DMS53 treated with DMSO at 0.1 percent for 48 hours (cell line): Measurements from ENCODE around the gene DCUN1D3.

Source experiments
- DNase-seq: peaks from one replicate; lab custom pipeline; 2025; ENCODE audit not compliant: unreplicated experiment; lab: John Stamatoyannopoulos, UW

Gene DCUN1D3

DNA sequence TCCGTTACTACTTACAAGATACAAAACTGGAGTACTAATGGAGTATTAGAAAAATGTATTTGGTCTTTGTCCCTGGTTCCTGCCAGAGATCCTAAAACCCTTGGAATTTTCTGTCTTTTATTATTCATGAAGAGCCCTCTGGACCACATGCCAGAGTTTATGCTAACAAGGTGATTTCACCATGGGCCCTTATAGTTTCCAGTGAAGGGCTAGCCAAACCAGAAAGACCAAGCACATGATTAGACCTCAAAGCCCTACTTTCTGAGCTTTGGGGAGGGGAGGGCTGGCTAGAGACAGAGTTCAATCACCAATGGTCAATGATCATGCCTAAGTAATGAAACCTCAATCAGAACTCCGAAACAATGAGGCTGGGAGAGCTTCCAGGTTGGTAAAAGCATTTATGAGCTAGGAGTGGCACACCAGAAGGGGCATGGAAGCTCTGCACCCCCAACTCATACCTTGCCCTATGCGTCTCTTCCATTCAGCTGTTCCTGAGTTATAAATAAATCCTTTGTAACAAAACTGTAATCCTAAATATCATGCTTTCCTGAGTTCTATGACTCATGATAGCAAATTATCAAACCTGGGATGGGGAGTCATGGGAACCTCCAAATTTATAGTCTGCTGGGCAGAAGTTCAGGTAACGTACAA, 10.4 kb downstream of the DCUN1D3 start:
- DNase-seq = no peak

DNA sequence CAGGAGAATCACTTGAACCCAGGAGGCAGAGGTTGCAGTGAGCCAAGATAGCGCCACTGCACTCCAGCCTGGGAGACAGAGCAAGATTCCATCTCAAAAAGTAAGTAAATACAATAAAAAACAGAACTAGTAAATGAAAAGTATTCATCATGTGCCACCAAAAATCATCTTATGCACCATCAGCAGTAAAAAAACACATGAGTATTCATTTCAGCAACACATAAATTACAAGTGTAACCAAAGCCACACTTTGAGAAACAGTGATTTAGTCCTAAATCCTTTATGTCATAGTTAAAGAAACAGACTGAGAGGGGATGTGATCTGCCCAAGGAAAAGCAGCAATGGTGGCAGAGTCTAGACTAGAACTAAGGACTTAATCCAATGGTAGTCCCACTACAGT, 13.0 kb downstream of the DCUN1D3 start:
- no peak for DNase-seq

- no peak for DNase-seq
These were observed 13.8 kb downstream of the DCUN1D3 start for GRCh38 chr16:20886320-20886719.

GRCh38 chr16:20884240-20884556, 16.0 kb downstream of the DCUN1D3 start:
- DNase-seq = no peak

DNA sequence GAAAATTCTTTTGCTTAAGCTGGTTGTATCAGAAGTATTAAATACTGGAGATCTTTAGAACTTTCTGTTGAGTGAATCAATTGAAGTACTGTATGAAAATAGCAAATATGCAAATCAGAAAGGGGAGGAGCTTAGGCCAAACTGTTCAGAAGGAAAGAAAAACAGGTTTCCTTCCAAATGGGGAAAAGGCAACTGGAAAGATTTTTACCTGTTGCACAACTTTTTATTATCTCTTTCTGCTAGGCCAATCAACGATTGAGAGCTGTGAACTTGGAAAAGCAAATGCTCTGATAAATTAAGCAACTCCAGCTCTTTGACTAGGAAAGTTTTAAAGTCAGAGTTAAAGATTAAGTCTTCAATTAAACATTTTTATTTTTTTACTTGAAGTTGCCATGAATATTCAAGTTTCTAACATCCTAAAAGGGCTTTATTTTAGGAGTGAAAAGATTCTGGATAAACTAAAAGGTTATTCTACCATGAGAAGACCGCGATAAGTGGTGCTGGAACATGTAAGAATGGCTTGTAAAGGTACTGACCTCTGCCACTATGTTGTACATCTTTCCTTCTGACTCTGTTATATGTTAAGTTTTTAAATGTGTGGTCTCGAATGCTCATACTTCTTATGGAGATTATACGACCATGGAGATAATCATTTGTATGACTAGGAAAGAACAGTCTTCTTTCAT, 16.5 kb downstream of the DCUN1D3 start:
- no peak for DNase-seq

- no peak for DNase-seq
These were observed 18.7 kb downstream of the DCUN1D3 start for GRCh38 chr16:20881503-20881878.

- no peak for DNase-seq
These were observed 19.2 kb downstream of the DCUN1D3 start for GRCh38 chr16:20880867-20881502.

GRCh38 chr16:20879175-20880040, 20.8 kb downstream of the DCUN1D3 start:
- no peak for DNase-seq

DNA sequence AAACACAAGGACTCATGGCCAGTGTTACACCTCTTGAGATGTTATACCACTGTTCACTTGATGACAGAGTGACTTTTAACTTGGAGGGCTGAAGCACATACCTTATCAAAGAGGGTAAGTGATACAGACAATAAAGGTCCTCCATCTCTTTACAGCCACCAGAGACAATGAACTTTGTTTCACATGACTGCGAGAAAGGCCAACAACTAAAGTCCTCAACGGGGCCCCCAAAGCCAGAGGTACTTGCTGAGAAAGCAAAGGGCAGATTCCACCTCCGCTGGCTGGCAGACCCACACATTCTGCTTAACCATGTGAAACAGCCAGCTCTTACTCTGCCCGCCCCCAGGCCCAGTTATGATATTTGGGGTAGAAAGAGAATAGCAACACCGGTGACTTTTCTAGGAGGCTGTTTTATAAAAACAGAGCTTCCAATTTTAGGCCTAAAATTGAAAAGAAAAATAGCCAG, 21.4 kb downstream of the DCUN1D3 start:
- DNase-seq = no peak

DNA sequence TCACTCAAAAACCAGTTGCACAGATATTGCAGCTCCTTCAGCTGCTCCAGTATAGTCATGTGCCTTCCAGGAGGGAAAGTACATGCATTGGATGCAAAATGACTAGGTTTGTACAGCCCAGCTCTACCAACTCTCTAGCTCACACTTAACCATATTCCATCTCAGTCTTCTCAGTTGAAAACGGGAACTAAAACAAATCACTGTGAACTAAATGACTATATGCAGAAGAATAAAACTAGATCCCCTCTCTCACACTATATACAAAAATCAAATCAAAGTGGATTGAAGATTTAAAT, 24.9 kb downstream of the DCUN1D3 start:
- no peak for DNase-seq

DNA sequence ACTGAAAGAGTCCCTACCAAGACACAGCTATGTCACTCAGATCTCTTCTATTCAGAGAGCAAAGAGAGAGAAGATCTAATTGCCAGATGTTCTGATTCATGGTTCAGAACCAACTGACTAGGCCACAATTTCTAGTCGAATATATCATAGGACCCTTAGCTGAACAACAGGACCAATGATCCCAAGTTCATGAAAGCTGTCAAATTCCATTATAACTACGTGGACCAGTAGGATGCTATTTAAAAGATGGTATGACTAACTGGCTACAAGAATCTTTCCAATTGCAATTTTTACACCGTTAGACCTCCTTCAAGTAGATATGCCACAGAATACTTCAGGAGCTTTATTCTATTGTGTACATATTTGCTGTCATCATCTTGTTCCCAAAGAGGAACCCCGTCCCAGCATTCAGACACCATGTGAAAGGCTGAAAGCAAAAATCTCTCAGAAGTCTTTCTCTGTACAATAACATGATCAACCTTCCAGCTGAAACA, 26.0 kb downstream of the DCUN1D3 start:
- no peak for DNase-seq

- DNase-seq = no peak
These were observed 26.8 kb downstream of the DCUN1D3 start for GRCh38 chr16:20873331-20873730.

- no peak for DNase-seq
These were observed 28.0 kb downstream of the DCUN1D3 start for GRCh38 chr16:20871941-20872815.

DNA sequence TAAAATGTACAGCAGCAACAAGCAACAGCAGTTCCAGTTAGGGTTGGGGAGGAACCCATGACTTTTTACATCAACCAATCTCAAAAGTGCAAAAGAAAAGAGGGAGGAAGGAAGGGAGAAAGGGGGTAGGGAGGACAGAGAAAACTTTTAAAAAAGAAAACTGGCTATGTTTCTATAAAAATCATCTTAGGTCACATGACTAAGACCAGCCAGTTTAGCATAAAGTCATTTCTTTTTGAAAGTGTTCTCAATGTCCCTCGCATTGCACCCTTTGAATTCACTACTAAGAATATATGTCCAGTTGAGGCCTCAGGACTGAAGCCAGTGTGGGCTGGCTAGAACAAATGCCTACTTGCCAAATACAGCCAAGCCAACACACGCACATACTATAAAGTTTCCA, 28.9 kb downstream of the DCUN1D3 start:
- no peak for DNase-seq

- no peak for DNase-seq
These were observed 29.9 kb downstream of the DCUN1D3 start for GRCh38 chr16:20870122-20870820.

DNA sequence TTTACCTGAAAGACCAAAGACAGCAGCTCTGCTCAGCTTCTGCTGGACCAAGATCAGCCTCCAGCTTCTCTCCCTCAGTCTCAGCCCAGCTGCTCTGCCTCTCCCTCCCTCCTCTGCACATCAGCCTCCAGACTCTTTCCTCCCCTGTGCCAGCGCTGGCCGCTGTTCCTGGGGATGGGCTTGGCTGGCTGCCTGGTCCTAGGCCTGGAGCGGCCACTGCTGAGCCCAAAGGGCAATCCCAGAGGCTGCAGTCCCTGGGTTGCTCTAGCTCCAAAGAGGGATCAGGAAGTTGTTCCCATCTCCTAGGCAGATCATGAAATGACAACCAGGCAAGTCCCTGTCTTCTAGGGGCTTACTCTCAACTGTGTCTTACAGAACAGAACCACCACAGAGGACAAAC, 31.3 kb downstream of the DCUN1D3 start:
- no peak for DNase-seq

GRCh38 chr16:20867585-20867984, 32.6 kb downstream of the DCUN1D3 start:
- no peak for DNase-seq

GRCh38 chr16:20866801-20867200, 33.4 kb downstream of the DCUN1D3 start:
- no peak for DNase-seq

DNA sequence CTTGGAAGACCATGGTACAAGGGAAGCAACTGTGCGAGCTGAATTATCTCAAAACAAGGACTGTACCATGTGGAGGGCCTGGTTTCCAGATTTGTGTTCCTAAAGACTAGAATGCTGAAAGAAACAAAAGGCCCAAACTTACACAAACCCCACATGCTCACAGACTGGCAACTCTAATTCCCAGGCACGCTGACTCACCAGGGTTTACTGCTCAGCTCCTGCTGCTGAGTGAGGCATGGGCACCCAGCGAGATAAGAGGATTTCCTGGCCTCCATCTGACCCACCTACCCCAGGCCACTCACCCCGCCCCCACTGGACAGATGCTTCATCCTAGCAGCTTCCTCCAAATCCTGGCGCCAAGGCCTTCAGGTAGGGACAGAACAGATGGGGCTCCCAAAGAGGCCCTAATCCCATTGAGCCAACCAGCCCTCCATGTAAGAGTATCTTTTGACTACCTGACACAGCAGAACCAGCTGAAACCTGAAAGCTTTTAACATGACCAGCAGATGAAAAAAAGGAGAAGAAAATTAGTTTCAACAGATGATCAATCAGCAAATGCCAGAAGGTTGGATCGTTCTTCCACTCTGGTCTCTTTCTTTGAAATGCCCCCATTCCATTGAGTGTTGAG, 33.9 kb downstream of the DCUN1D3 start:
- no peak for DNase-seq
